ENCODE measurements around the gene TECTA. TPM values are rescaled to one million over a fixed set of nuclear protein-coding genes. Genes with fewer than 3 reads are reported as not detected.

TECTA gene
- total and polyA plus RNA-seq, 8 donors = 0.18 to 0.73 (median 0.35) TPM

- WGBS, 2 donors = 76 to 82% methylated on average over 3 of the region's 3 CpGs
- H3K36me3 ChIP-seq = no peaks in the 10 kb centered on the region
- intact Hi-C loops (cut with DNase I) = no loop called here
- no peak for FAIRE-seq
- H3K27ac ChIP-seq = no peak overlapping the region
- TF ChIP-seq CTCF (IDR thresholded peaks at IDR 0.05) = no peak
- H3K4me1 ChIP-seq = no peaks in the 10 kb centered on the region
- no peak for DNase-seq
- no peaks in the 10 kb centered on the region for H3K27me3 ChIP-seq
- no peak overlapping the region for H3K4me3 ChIP-seq
- ATAC-seq = no peak
- H3K9me3 ChIP-seq = no peaks in the 10 kb centered on the region
Observed at GRCh38 chr11:121122328-121122727, 21.3 kb downstream of the TECTA start.

- H3K27me3 ChIP-seq = no peaks in the 10 kb centered on the region
- no peaks in the 10 kb centered on the region for H3K9me3 ChIP-seq
- intact Hi-C loops (cut with DNase I) = no loop called here
- FAIRE-seq = no peak
- H3K4me1 ChIP-seq = no peaks in the 10 kb centered on the region
- no peak for DNase-seq
- H3K27ac ChIP-seq = no peak overlapping the region
- 65 to 72% methylated on average over 6 of the region's 6 CpGs for WGBS, 2 donors
- no peak for TF ChIP-seq CTCF (IDR thresholded peaks at IDR 0.05)
- H3K4me3 ChIP-seq = no peak overlapping the region
- H3K36me3 ChIP-seq = no peaks in the 10 kb centered on the region
- ATAC-seq = no peak
Observed at GRCh38 chr11:121123496-121124069, 22.5 kb downstream of the TECTA start.

- intact Hi-C loops (cut with DNase I) = no loop called here
- FAIRE-seq = no peak
- Histone ChIP-seq H3K9me3 (no peaks in the 10 kb centered on the region), H3K4me3 (no peak overlapping the region), H3K4me1 (no peaks in the 10 kb centered on the region), H3K27me3 (no peaks in the 10 kb centered on the region), H3K36me3 (no peaks in the 10 kb centered on the region), H3K27ac (no peak overlapping the region)
- peak in 1 of 6 donors; percentile 64 for DNase-seq
- ATAC-seq = no peak
- 92 to 96% methylated on average over 30 of the region's 30 CpGs for WGBS, 2 donors
- TF ChIP-seq CTCF (IDR thresholded peaks at IDR 0.05) = no peak
Observed at GRCh38 chr11:121127809-121128208, 26.8 kb downstream of the TECTA start.

- no peak for FAIRE-seq
- ATAC-seq = no peak
- TF ChIP-seq CTCF (IDR thresholded peaks at IDR 0.05) = no peak
- no peak for DNase-seq
- 90 to 92% methylated on average over 29 of the region's 29 CpGs for WGBS, 2 donors
- intact Hi-C loops (cut with DNase I) = no loop called here
- H3K9me3 ChIP-seq = no peaks in the 10 kb centered on the region
- H3K36me3 ChIP-seq = no peaks in the 10 kb centered on the region
- H3K4me1 ChIP-seq = no peaks in the 10 kb centered on the region
- no peaks in the 10 kb centered on the region for H3K27me3 ChIP-seq
- no peak overlapping the region for H3K4me3 ChIP-seq
- H3K27ac ChIP-seq = no peak overlapping the region
Observed at GRCh38 chr11:121129362-121130340, 28.6 kb downstream of the TECTA start.

GRCh38 chr11:121131656-121132055 is 30.6 kb downstream of the TECTA start:
- no peaks in the 10 kb centered on the region for H3K4me1 ChIP-seq
- H3K9me3 ChIP-seq = no peaks in the 10 kb centered on the region
- no peak for TF ChIP-seq CTCF (IDR thresholded peaks at IDR 0.05)
- no peaks in the 10 kb centered on the region for H3K27me3 ChIP-seq
- no peak overlapping the region for H3K27ac ChIP-seq
- FAIRE-seq (no peak), DNase-seq (no peak), ATAC-seq (no peak)
- 92 to 93% methylated on average over 6 of the region's 6 CpGs for WGBS, 2 donors
- no peak overlapping the region for H3K4me3 ChIP-seq
- H3K36me3 ChIP-seq = no peaks in the 10 kb centered on the region
- intact Hi-C loops (cut with DNase I) = no loop called here

Measured in pancreas (tissue), 10 donors.